HG02798 (cell line): ENCODE data around the gene SPAG8.

Experiments
- ATAC-seq: cut with Tn5 transposase; IDR thresholded peaks from one replicate; pipeline ENCODE4 v1.9.1; 2021; ENCODE audit warnings: mild to moderate bottlenecking; ENCODE audit not compliant: unreplicated experiment, poor library complexity

The SPAG8 gene

DNA sequence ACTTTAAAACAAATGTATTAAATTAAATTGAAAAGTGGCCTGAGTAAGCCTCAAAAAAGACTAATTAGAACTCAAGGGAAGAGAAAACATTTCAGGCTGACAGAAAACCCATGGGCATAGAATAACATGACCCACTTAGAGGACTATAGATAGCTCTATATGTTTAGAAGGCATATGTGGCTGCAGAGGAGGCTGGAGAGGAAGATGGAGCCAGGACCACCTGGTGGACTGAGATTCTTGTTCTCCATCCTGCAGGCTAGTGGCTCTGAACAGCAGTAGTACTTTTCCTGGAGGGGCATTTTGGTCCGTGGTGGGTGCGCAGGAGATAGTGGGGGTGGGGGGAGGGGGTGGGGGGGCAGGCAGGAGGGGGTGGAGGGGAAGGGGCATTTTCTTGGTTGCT, 31.0 kb downstream of the SPAG8 start:
- no peak for ATAC-seq

DNA sequence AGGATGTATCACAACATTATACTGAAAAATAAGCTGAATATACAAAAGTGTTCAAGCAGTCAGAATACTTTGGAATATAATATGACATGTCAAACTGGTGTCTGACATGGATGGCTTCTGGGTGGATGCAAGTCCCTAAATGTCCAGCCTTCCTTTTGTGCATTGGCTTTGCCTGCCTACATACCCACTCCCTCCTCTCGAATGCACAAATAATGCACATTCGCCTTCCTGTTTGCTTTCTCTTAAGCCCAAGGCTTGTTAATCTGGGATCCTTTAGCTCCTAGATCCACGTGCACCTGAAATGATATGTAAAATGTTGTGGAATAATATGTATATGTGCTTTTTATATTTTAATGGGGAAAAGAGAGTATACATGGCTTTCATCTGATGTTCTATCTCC, 33.6 kb downstream of the SPAG8 start:
- ATAC-seq: no peak

DNA sequence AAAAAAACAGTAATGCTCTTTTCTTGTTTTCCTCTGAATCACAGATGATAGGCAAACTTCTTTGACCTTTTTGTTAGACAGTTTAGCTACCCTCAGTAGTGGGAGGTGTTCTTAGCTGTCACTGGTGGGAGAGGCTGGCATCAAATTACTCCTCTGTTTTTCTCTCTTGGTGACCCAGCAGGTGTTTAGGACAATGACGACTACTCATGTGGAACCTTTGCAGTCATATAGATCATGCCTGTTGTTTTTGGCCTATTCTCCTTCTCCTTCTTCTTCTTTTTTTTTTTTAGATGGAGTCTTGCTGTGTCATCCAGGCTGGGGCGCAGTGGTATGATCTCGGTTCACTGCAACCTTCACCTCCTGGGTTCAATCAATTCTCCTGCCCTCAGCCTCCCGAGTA, 36.0 kb downstream of the SPAG8 start:
- ATAC-seq: no peak

DNA sequence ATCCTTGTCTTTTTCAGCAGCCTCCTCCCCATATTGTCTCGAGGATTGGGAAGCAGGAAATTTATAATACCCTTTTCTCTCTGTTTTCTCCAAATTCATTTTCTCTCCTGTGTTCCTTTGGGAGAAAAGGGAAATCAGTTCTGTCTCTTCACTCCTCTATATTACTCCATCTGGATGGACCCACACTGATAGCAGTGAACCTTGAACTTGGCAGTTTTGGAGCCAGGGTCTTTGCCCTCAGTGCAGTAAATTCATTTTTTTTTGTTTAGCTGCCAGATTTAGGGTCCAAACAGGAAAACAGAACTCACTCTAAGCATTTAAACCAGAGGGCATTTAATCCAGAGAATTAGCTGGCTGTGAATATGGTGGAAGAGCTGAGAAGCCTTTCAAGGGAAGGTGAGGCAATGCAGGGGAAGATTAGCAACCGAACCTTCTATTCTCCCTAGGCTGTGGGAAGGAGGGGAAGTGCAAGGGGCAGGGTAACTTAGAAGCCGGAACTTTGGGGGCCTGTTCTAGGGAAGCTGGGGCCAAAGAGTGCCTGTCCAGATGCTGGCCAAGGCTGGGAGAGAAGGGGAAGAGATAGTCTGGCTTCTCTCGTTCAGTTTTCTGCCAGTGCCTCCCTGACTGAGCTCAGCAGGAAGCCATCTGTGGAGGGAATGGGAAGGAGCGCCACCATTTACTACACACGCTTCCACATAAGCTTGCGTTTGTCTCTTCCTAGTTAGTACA, 37.0 kb downstream of the SPAG8 start:
- ATAC-seq: no peak

DNA sequence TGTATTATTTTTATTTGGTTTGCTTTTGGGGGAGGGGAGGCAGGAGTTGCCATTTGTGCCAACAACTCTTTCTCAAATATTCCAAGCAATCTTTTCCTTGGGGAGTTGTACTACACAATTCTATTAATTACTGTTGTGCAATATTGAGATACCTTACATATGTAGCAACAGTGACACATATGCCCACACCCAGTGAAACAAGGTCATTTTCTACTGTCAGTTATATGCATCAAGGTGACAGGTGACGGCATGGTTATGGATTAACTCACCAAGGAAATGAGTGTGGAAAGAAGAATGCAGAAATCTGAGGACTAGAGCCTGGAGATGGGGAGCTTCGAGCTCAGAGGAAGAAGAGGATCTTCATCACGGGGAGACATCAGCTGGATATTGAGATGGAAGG, 40.1 kb downstream of the SPAG8 start:
- ATAC-seq: no peak

DNA sequence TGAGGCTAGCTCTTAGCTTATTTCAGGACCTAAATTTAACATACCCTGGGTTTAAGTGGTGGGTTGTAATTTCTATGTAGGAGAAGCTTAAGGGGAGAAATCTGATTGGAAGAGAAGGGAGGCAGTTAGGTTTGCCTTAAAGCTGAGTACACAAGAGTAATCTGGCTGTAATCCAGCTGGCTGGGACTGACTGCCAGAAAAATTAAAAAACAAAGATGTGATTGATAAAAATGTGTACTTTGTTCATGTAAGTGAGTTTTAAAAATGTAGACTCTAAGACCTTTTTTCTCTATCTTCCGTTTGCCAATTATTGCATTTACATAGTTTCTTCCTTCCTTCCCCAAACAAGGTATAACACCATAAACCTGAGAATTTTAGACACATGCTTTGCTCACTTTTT, 40.5 kb downstream of the SPAG8 start:
- no peak for ATAC-seq

DNA sequence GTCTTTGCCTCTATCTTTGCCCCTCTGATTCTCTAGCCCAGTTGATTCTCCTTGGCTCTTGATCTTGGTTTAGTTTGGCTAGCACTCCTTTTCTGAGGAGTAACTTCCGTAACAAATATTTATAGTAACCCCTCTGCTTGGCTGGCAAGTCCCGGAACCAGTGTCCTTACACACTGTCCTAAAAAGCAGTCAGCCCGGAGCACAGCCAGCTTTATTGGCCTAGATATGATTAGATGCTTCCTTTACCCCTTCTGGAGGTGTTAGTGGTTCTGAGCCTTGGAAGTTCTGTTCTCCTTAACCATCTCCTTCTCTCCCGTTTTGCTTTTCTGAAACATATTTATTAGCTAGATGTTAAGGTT, 41.0 kb downstream of the SPAG8 start:
- no peak for ATAC-seq

DNA sequence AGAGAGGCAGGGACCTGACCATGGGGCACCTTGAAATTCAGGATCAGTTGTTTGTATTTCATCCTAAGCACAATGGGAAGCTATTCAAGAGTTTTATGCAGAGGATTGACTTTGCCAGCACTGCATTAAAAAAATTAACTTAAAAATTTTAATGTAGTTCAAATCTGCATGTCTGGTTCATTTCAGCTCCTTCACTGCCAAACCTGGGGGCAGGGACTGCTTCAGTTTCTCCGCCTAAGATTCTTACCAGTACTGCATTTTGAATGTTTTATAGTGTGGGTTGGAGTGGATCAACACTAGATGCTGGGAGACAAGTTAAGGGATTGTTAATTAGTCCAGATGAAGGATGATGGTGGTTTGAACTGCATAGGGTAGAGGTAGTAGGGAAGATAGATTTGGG, 42.3 kb downstream of the SPAG8 start:
- ATAC-seq: no peak

DNA sequence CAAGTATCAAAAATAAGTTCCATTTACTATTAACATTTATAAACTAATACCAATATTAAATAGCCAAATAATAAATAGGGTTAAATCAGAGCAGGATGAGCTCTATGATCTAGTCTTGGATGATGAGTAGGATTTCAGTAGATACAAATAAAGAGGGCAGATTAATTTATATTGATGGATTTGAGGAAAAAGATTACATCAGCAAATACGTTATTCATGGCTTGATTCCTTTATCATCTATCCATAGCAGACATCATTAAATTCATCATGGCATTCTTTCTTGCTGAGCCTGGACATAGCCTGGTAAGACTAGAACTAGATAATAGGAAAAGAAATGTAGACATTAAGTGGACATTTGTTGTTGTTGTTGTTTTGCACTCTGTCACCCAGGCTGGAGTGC, 44.6 kb downstream of the SPAG8 start:
- ATAC-seq: no peak

DNA sequence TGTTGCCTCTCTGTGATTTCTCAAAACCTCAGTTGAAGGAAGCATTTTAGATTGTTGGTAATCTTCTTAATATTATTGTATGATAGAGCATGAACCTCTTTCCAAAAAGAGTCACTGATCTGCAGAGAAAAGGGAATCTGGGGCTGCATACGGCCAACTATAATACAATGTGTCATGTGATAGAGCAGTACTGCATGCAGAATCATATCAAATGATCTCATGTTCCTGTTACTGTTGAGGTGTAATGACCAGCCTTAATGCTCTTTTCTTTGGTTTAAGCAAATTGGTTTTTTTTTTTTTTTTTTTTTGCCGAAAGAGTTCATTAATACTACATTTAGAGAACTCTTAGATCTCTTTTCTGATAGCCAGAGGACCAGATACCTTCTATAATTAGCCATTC, 45.1 kb downstream of the SPAG8 start:
- no peak for ATAC-seq

DNA sequence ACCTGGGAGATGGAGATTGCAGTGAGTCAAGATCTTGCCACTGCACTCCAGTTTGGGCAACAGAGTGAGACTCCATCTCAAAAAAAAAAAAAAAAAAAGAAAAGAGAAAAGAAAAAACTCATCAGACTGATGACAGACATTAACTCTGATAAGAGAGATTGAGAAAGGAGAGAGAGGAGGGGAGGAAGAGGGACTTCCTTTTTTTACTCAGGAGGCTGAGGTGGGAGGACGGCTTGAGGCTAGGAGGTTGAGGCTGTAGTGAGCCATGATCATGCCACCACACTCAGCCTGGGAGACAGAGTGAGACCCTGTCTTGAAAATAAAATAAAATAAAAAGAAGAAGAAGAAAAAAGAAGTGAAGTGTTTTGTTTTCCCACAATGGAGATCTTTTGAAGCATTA, 48.3 kb downstream of the SPAG8 start:
- no peak for ATAC-seq

DNA sequence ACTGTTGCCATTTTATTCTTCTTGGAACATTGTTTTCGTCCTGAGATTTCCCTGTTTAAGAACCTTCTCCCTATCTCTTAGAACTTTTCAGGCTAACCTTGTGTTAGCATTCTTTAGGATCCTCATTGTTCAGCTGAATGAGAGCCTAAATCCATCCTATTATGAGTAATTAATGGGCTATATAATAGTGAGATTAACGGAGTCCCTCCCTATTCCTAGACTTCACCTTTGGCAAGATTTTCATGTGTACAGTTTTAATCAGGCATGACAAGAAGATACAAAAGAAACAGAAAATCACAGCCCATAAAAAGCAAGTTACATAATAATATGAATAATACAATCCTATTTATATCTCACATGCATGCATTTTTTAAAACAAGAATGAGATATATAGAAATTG, 48.9 kb downstream of the SPAG8 start:
- ATAC-seq: no peak

DNA sequence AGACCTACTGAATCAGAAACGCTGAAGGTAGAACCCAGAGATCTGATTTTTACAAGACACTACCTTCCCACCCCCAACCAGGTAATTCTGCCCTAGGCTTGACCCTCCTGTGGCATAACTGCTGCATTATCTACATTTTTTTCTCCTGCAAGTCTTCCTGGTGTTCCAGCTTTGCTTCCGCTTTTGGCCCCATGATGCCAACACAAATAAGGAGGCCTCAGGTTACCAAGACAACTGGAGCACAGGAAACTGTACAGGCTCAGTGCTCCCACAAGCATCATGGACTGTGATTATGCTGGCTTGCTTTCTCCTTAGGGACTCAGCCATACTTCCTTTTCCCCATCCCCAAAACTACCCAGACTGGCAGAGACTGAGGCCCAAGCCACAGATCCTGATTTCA, 51.4 kb downstream of the SPAG8 start:
- no peak for ATAC-seq

DNA sequence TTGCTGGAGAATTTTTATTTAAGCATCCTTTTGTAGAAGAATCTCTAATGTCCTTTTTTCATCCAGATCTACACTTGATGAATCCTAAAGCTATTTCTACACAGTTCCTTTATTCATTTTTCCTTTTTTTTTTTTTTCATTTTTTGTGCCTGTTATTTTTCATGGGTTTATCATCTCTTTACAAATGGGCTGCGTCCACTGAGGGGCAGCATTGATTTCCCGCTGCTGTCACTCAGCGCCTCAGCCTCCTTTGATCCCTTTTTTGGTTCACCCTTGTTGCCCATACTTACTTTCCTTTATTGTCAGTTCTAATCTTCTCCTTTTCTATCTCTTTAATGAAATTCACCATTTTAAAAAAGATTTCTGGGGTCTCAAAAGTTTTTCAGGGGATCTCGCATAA, 52.3 kb downstream of the SPAG8 start:
- ATAC-seq: no peak
